Measurements from ENCODE around the gene DNM3.

Gene DNM3

GRCh38 chr1:171985639-171986038 lies 144.3 kb downstream of the DNM3 start:
- H3K4me3 ChIP-seq (ENCODE audit: low read length): no peak overlapping the region
- TF ChIP-seq CTCF (IDR thresholded peaks at IDR 0.05; ENCODE audit: insufficient read depth, low read depth, low read length, missing control alignments): peak; percentile 38
- DNase-seq (ENCODE audit: low read depth): peak; percentile 19

GRCh38 chr1:171988243-171988885 lies 147.1 kb downstream of the DNM3 start:
- TF ChIP-seq CTCF (IDR thresholded peaks at IDR 0.05; ENCODE audit: insufficient read depth, low read depth, low read length, missing control alignments): no peak
- H3K4me3 ChIP-seq (ENCODE audit: low read length): no peak overlapping the region
- DNase-seq (ENCODE audit: low read depth): no peak

- no peak for TF ChIP-seq CTCF (IDR thresholded peaks at IDR 0.05; ENCODE audit: insufficient read depth, low read depth, low read length, missing control alignments)
- DNase-seq (ENCODE audit: low read depth): no peak
- H3K4me3 ChIP-seq (ENCODE audit: low read length): no peak overlapping the region
Observed at GRCh38 chr1:171990371-171990770, 149.1 kb downstream of the DNM3 start.

GRCh38 chr1:171994293-171994692 lies 153.0 kb downstream of the DNM3 start:
- DNase-seq (ENCODE audit: low read depth): no peak
- no peak overlapping the region for H3K4me3 ChIP-seq (ENCODE audit: low read length)
- TF ChIP-seq CTCF (IDR thresholded peaks at IDR 0.05; ENCODE audit: insufficient read depth, low read depth, low read length, missing control alignments): no peak

GRCh38 chr1:171995573-171995972 lies 154.3 kb downstream of the DNM3 start:
- no peak for DNase-seq (ENCODE audit: low read depth)
- no peak for TF ChIP-seq CTCF (IDR thresholded peaks at IDR 0.05; ENCODE audit: insufficient read depth, low read depth, low read length, missing control alignments)
- no peak overlapping the region for H3K4me3 ChIP-seq (ENCODE audit: low read length)

- no peak for DNase-seq (ENCODE audit: low read depth)
- H3K4me3 ChIP-seq (ENCODE audit: low read length): no peak overlapping the region
- no peak for TF ChIP-seq CTCF (IDR thresholded peaks at IDR 0.05; ENCODE audit: insufficient read depth, low read depth, low read length, missing control alignments)
Observed at GRCh38 chr1:171997936-171998335, 156.6 kb downstream of the DNM3 start.

GRCh38 chr1:171998711-171999110 lies 157.4 kb downstream of the DNM3 start:
- no peak for TF ChIP-seq CTCF (IDR thresholded peaks at IDR 0.05; ENCODE audit: insufficient read depth, low read depth, low read length, missing control alignments)
- DNase-seq (ENCODE audit: low read depth): peak; percentile 58
- H3K4me3 ChIP-seq (ENCODE audit: low read length): no peak overlapping the region

Data from epithelial cell of esophagus (primary cell).